PC-9 (cell line): ENCODE data around the gene PFDN4.

ENCODE experiments used
- EZH2 ChIP-seq: fragments of 200-600 bp; sonication (generic); IDR thresholded peaks from 2 replicates; pipeline ENCODE4 v1.8.0; 2017; ENCODE audit warnings: antibody characterized with exemption, low read depth
- TF ChIP-seq, protein P1 (sequence below): fragments of 200-600 bp; sonication (generic); conservative IDR thresholded peaks from 2 replicates; pipeline ENCODE4 v1.6.1; 2017; ENCODE audit warnings: mixed run types, antibody characterized with exemption, mild to moderate bottlenecking, moderate library complexity

- TF ChIP-seq, protein P1, sequence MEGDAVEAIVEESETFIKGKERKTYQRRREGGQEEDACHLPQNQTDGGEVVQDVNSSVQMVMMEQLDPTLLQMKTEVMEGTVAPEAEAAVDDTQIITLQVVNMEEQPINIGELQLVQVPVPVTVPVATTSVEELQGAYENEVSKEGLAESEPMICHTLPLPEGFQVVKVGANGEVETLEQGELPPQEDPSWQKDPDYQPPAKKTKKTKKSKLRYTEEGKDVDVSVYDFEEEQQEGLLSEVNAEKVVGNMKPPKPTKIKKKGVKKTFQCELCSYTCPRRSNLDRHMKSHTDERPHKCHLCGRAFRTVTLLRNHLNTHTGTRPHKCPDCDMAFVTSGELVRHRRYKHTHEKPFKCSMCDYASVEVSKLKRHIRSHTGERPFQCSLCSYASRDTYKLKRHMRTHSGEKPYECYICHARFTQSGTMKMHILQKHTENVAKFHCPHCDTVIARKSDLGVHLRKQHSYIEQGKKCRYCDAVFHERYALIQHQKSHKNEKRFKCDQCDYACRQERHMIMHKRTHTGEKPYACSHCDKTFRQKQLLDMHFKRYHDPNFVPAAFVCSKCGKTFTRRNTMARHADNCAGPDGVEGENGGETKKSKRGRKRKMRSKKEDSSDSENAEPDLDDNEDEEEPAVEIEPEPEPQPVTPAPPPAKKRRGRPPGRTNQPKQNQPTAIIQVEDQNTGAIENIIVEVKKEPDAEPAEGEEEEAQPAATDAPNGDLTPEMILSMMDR: no peak
- TF ChIP-seq EZH2: no peak
Measured at GRCh38 chr20:54190217-54190616, 17.7 kb upstream of the PFDN4 start.
